Kidney epithelial cell (primary cell): ENCODE data around the gene VGLL1. TPM values are rescaled to one million over a fixed set of nuclear protein-coding genes. Genes with fewer than 3 reads are reported as not detected.

Experiments used
- DNase-seq: peaks from one replicate; pipeline ENCODE4 v3.0.0-alpha.2; 2010; ENCODE audit warnings: low read depth
- H3K27me3 ChIP-seq: 2 replicates; pipeline ENCODE4 v1.6.0; 2011; ENCODE audit warnings: low read length; ENCODE audit not compliant: control insufficient read depth, insufficient read depth
- H3K36me3 ChIP-seq: 2 replicates; pipeline ENCODE4 v1.5.1; 2011; ENCODE audit warnings: low read length; ENCODE audit not compliant: control insufficient read depth, insufficient read depth
- H3K4me3 ChIP-seq: 2 replicates; pipeline ENCODE4 v1.5.1; 2011; ENCODE audit warnings: low read depth, mild to moderate bottlenecking, control low read depth, low read length
- CTCF ChIP-seq: IDR thresholded peaks from 2 replicates; pipeline ENCODE4 v1.5.1; 2011; ENCODE audit warnings: mild to moderate bottlenecking, moderate library complexity, low read length, control low read depth, inconsistent platforms; ENCODE audit not compliant: insufficient read depth, poor library complexity, severe bottlenecking
- total RNA-seq: library from RNA; depleted of rRNA; stranded (reverse); fragments of >200 nt; gene quantifications from 2 replicates; pipeline ENCODE4 v1.2.3, GENCODE V29; 2015

VGLL1 gene
- total RNA-seq, 1 donor from 2014 or later: 1.3 TPM

GRCh38 chrX:136525738-136526606 lies 6.0 kb upstream of the VGLL1 start:
- no peak for TF ChIP-seq CTCF
- no peaks in the 10 kb centered on the region for H3K27me3 ChIP-seq
- peak; percentile 34 for DNase-seq
- H3K36me3 ChIP-seq: no peaks in the 10 kb centered on the region
- no peak overlapping the region for H3K4me3 ChIP-seq

DNA sequence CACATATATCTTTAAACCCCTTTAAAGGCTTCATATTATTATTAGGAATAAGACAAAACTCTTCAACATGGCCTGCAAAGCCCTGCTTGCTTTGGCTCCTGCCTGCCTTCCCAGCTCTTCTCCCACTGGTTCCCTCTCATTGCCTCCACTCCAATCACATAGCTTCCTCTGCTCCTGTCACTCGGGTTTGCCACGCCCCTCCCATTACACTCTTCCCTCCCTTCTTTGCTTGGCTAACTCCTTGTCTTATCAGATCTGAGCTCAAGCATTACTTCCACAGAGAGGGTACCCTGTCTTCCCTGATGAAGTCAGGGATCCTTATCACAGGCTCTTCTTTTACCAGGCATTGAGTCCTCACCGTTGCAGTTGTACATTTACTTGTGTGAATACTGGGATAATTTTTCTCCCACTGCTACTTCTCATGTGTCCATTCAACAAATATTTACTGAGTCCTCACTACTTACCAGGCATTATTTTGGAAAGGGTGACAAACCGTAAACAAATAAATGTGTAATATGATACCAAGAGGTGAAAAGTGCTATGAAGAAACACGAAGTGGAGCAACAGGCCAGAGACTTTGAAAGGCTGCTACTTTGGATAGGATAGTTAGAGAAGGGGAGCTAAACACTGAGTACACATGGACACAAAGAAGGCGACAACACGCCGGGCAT lies 3.2 kb upstream of the VGLL1 start:
- no peak for DNase-seq
- TF ChIP-seq CTCF: no peak

GRCh38 chrX:136529795-136530194 lies 2.2 kb upstream of the VGLL1 start:
- no peak for DNase-seq
- H3K4me3 ChIP-seq: no peak overlapping the region
- TF ChIP-seq CTCF: no peak
- H3K27me3 ChIP-seq: no peaks in the 10 kb centered on the region
- no peaks in the 10 kb centered on the region for H3K36me3 ChIP-seq

More for the DNA sequence above, 3.2 kb upstream of the VGLL1 start:
- no peak overlapping the region for H3K4me3 ChIP-seq
- no peaks in the 10 kb centered on the region for H3K36me3 ChIP-seq
- no peaks in the 10 kb centered on the region for H3K27me3 ChIP-seq

DNA sequence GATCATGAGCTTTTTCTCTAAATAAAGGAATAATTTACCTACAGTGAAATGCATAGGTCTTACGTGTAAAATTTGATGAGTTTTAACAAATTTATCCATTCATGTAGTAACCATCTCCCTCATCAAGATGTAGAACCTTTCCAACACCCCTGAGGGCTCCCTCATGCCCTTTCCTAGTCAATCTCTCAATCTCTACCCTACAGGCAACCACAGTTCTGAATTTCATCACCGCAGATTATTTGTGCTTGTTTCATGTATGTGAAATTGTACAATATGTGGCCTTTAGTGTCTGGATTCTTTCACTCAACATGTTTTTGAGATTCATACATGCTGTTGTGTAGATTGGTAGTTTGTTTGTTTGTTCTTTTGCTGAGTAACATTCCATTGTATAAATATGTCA lies 2.1 kb downstream of the VGLL1 start:
- Histone ChIP-seq H3K27me3 (no peaks in the 10 kb centered on the region), H3K36me3 (no peaks in the 10 kb centered on the region), H3K4me3 (no peak overlapping the region)
- no peak for DNase-seq
- no peak for TF ChIP-seq CTCF

- no peak overlapping the region for H3K4me3 ChIP-seq
- TF ChIP-seq CTCF: no peak
- no peaks in the 10 kb centered on the region for H3K36me3 ChIP-seq
- DNase-seq: no peak
- H3K27me3 ChIP-seq: no peaks in the 10 kb centered on the region
These were observed 6.8 kb downstream of the VGLL1 start for GRCh38 chrX:136538811-136539210.
